Activated T-helper 1 cell treated with Interleukin-2 at 50 U/mL for 16 hours (primary cell): ENCODE results near the gene NPR2.

Experiments
- DNase-seq: peaks from one replicate; pipeline ENCODE4 v3.0.0-alpha.2; 2020; ENCODE audit warnings: low read depth

The NPR2 gene

GRCh38 chr9:35763803-35764202 is 27.6 kb upstream of the NPR2 start:
- no peak for DNase-seq

GRCh38 chr9:35766997-35767396 is 24.4 kb upstream of the NPR2 start:
- no peak for DNase-seq

GRCh38 chr9:35767458-35767857 is 23.9 kb upstream of the NPR2 start:
- no peak for DNase-seq

GRCh38 chr9:35769763-35770162 is 21.6 kb upstream of the NPR2 start:
- no peak for DNase-seq

- DNase-seq, result no peak
These were observed 20.3 kb upstream of the NPR2 start for GRCh38 chr9:35771075-35771433.

GRCh38 chr9:35771534-35771933 is 19.9 kb upstream of the NPR2 start:
- DNase-seq, result no peak

- no peak for DNase-seq
These were observed 19.4 kb upstream of the NPR2 start for GRCh38 chr9:35771943-35772342.

GRCh38 chr9:35774907-35775635 is 16.3 kb upstream of the NPR2 start:
- DNase-seq, result no peak

GRCh38 chr9:35776018-35776417 is 15.4 kb upstream of the NPR2 start:
- no peak for DNase-seq

- no peak for DNase-seq
These were observed 12.9 kb upstream of the NPR2 start for GRCh38 chr9:35778496-35778895.

GRCh38 chr9:35781066-35781465 is 10.3 kb upstream of the NPR2 start:
- DNase-seq, result no peak

- DNase-seq, result no peak
These were observed 8.0 kb upstream of the NPR2 start for GRCh38 chr9:35783418-35783817.

- no peak for DNase-seq
These were observed 1.9 kb upstream of the NPR2 start for GRCh38 chr9:35789541-35789940.

- no peak for DNase-seq
These were observed 1.4 kb upstream of the NPR2 start for GRCh38 chr9:35790025-35790384.

- peak; percentile 25 for DNase-seq
These were observed 750 bp upstream of the NPR2 start for GRCh38 chr9:35790385-35791296.

GRCh38 chr9:35792024-35792813 is 828 bp downstream of the NPR2 start:
- DNase-seq, result no peak

GRCh38 chr9:35792826-35793225 is 1.4 kb downstream of the NPR2 start:
- DNase-seq, result no peak

GRCh38 chr9:35793461-35793860 is 2.1 kb downstream of the NPR2 start:
- DNase-seq, result no peak

GRCh38 chr9:35795695-35796094 is 4.3 kb downstream of the NPR2 start:
- DNase-seq, result no peak

GRCh38 chr9:35797311-35798109 is 6.1 kb downstream of the NPR2 start:
- DNase-seq, result no peak

GRCh38 chr9:35798658-35799374 is 7.4 kb downstream of the NPR2 start:
- DNase-seq, result no peak
